Sigmoid colon (tissue), 7 donors: ENCODE data around the gene KRTAP9-2. TPM values are rescaled to one million over a fixed set of nuclear protein-coding genes. Genes with fewer than 3 reads are reported as not detected.

Experiments used
- DNase-seq: peaks from one replicate; pipeline ENCODE4 v3.0.0-alpha.2; 2019
- H3K27ac ChIP-seq, 4 donors: fragments of 200-600 bp; sonication (generic); one replicate each; pipeline ENCODE4 v1.5.1; 2016 to 2019; ENCODE audit warnings: mild to moderate bottlenecking in 1 of 4
- H3K27me3 ChIP-seq, 3 donors: fragments of 200-600 bp; sonication (generic); one replicate each; pipeline ENCODE4 v1.5.1; 2019; ENCODE audit warnings: mild to moderate bottlenecking in 1 of 3
- H3K36me3 ChIP-seq, 4 donors: fragments of 200-600 bp; sonication (generic); one replicate each; pipeline ENCODE4 v1.5.1; 2016 to 2019
- H3K4me1 ChIP-seq, 4 donors: fragments of 200-600 bp; sonication (generic); one replicate each; pipeline ENCODE4 v1.5.1; 2017 to 2019
- H3K4me3 ChIP-seq, 4 donors: fragments of 200-600 bp; sonication (generic); one replicate each; pipeline ENCODE4 v1.5.1; 2017 to 2019; ENCODE audit warnings: mild to moderate bottlenecking in 2 of 4, moderate library complexity in 1 of 4
- H3K9me3 ChIP-seq, 4 donors: fragments of 200-600 bp in 3 of 4; sonication (generic) in 3 of 4; one replicate each; pipeline versions ENCODE4 v1.5.1 to v1.6.1; 2013 to 2019
- CTCF ChIP-seq, 4 experiments: fragments of 450-650 bp in 3 of 4; fragments of 200-600 bp in 1 of 4; IDR thresholded peaks; one replicate each; pipeline ENCODE4 v1.5.1; 2016 to 2019; ENCODE audit warnings: antibody characterized with exemption in 4 of 4, mild to moderate bottlenecking in 3 of 4, moderate library complexity in 2 of 4
- EP300 ChIP-seq, 4 donors: sonication (generic); formaldehyde crosslinking; IDR thresholded peaks; one replicate each; pipeline ENCODE4 v1.6.1; 2017; ENCODE audit warnings: antibody characterized with exemption in 4 of 4
- POLR2A ChIP-seq, 2 donors: fragments of 450-650 bp; IDR thresholded peaks; one replicate each; pipeline ENCODE4 v1.6.1; 2016; ENCODE audit warnings: antibody characterized with exemption in 2 of 2, mild to moderate bottlenecking in 2 of 2, moderate library complexity in 2 of 2
- POLR2AphosphoS5 ChIP-seq, 4 donors: sonication (generic); formaldehyde crosslinking; IDR thresholded peaks; one replicate each; pipeline ENCODE4 v1.6.1; 2017; ENCODE audit warnings: antibody characterized with exemption in 4 of 4
- WGBS, 2 donors: extraction: QIAGEN DNeasy Blood & Tissue Kit; methylation state at CpG; one replicate each; pipeline ENCODE4 v1.1.7; 2013; 5-methylcytosine and 5-hydroxymethylcytosine counted together
- intact Hi-C: fragments of 100-400 bp; cut with DNase I; formaldehyde crosslinking; loops from one replicate; pipeline ENCODE4 v1.15.1; 2023
- polyA plus RNA-seq, 3 donors: library from polyadenylated mRNA; stranded (reverse); fragments of 200-250 nt; gene quantifications; one replicate each; pipeline ENCODE4 v1.2.3, GENCODE V29; 2013
- total RNA-seq, 4 donors: library from RNA; depleted of rRNA; stranded (reverse); fragments of >200 nt; gene quantifications; one replicate each; pipeline ENCODE4 v1.1.0, GENCODE V29; 2016
- donor health status: healthy with polysubstance abuse.
- donor health status: Bipolar disorder and iron deficiency.
- donor health status: healthy.

The KRTAP9-2 gene
- total and polyA plus RNA-seq, 7 donors: not detected

GRCh38 chr17:41196068-41196467, 30.4 kb upstream of the KRTAP9-2 start:
- intact Hi-C loops: no loop called here
- no peak overlapping the region for H3K4me3 ChIP-seq
- H3K27ac ChIP-seq: no peak overlapping the region
- H3K9me3 ChIP-seq: no peaks in the 10 kb centered on the region
- 22 to 37% methylated on average over 1 of the region's 1 CpG for WGBS, 2 donors
- no peaks in the 10 kb centered on the region for H3K27me3 ChIP-seq
- H3K36me3 ChIP-seq: no peaks in the 10 kb centered on the region
- TF ChIP-seq CTCF (IDR thresholded peaks at IDR 0.05) (no peak), EP300 (IDR thresholded peaks at IDR 0.05) (no peak), POLR2A (IDR thresholded peaks at IDR 0.05) (no peak), POLR2AphosphoS5 (IDR thresholded peaks at IDR 0.05) (no peak)
- H3K4me1 ChIP-seq: no peaks in the 10 kb centered on the region
- no peak for DNase-seq

DNA sequence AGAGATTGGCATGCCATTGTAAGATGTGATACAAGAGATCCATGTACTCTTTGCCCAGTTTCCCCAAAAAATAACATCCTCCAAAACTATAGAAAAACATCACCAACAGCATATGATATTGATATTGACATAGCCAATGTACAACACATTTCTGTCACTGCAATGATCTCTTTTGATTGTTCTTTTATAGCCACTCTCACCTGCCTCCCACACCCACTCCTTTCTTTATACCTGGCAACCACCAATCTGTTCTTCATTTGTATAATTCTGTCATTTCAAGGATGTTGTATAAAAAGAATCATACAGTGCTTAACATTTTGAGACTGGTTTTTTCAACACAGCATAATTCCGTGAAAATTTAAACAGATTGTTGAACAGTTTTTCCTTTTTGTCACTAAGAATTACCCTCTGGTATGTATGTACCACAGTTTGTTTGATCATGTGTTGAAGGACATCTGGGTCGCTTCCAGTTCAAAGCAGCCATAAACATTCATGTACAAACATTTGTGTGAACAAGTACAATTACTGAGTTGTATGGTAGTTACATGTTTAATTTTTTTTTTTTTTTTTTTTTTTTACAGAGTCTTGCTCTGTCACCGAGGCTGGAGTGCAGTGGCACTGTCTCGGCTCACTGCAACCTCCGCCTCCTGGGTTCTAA, 26.9 kb upstream of the KRTAP9-2 start:
- no peak for DNase-seq
- intact Hi-C loops: no loop called here
- H3K4me1 ChIP-seq: no peaks in the 10 kb centered on the region
- no peaks in the 10 kb centered on the region for H3K9me3 ChIP-seq
- H3K27me3 ChIP-seq: no peaks in the 10 kb centered on the region
- no peak overlapping the region for H3K4me3 ChIP-seq
- WGBS, 2 donors: 11 to 56% methylated on average over 5 of the region's 5 CpGs
- no peak overlapping the region for H3K27ac ChIP-seq
- H3K36me3 ChIP-seq: no peaks in the 10 kb centered on the region
- TF ChIP-seq POLR2A (IDR thresholded peaks at IDR 0.05) (no peak), EP300 (IDR thresholded peaks at IDR 0.05) (no peak), POLR2AphosphoS5 (IDR thresholded peaks at IDR 0.05) (no peak), CTCF (IDR thresholded peaks at IDR 0.05) (no peak)

GRCh38 chr17:41211845-41212466, 14.5 kb upstream of the KRTAP9-2 start:
- intact Hi-C loops: no loop called here
- Histone ChIP-seq H3K4me3 (no peak overlapping the region), H3K4me1 (no peaks in the 10 kb centered on the region), H3K27me3 (peaks cover 0 to 4% (median 4%) of the 10 kb centered on the region in 3 donors), H3K9me3 (no peaks in the 10 kb centered on the region), H3K36me3 (no peaks in the 10 kb centered on the region), H3K27ac (no peak overlapping the region)
- no peak for TF ChIP-seq EP300 (IDR thresholded peaks at IDR 0.05)
- no peak for TF ChIP-seq CTCF (IDR thresholded peaks at IDR 0.05)
- no peak for TF ChIP-seq POLR2A (IDR thresholded peaks at IDR 0.05)
- no peak for TF ChIP-seq POLR2AphosphoS5 (IDR thresholded peaks at IDR 0.05)
- no peak for DNase-seq
- 11 to 39% methylated on average over 1 of the region's 1 CpG for WGBS, 2 donors

GRCh38 chr17:41212524-41213169, 13.8 kb upstream of the KRTAP9-2 start:
- H3K4me1 ChIP-seq: no peaks in the 10 kb centered on the region
- peaks cover 0 to 4% (median 4%) of the 10 kb centered on the region in 3 donors for H3K27me3 ChIP-seq
- H3K9me3 ChIP-seq: no peaks in the 10 kb centered on the region
- WGBS, 2 donors: 51 to 77% methylated on average over 7 of the region's 7 CpGs
- intact Hi-C loops: no loop called here
- H3K27ac ChIP-seq: no peak overlapping the region
- DNase-seq: no peak
- no peak overlapping the region for H3K4me3 ChIP-seq
- no peaks in the 10 kb centered on the region for H3K36me3 ChIP-seq
- TF ChIP-seq EP300 (IDR thresholded peaks at IDR 0.05): no peak

DNA sequence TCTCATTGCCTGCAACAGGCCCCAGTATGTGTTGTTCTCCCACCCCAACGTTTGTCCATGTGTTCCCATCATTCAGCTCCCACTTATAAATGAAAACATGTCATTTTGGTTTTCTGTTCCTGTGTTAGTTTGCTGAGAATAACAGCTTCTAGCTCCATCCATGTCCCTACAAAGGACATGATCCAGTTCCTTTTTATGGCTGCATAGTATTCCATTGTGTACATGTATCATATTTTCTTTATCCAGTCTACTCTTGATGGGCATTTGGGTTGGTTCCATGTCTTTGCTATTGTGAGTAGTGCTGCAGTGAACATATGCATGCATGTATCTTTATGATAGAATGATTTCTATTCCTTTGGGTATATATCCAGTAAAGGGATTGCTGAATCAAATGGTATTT, 10.8 kb upstream of the KRTAP9-2 start:
- H3K4me3 ChIP-seq: no peak overlapping the region
- no peak overlapping the region for H3K27ac ChIP-seq
- no peaks in the 10 kb centered on the region for H3K36me3 ChIP-seq
- TF ChIP-seq CTCF (IDR thresholded peaks at IDR 0.05) (no peak), POLR2A (IDR thresholded peaks at IDR 0.05) (no peak)
- intact Hi-C loops: no loop called here
- H3K9me3 ChIP-seq: no peaks in the 10 kb centered on the region
- DNase-seq: no peak
- H3K4me1 ChIP-seq: no peaks in the 10 kb centered on the region
- WGBS, 2 donors: 80 to 82% methylated on average over 1 of the region's 1 CpG
- peaks cover 0 to 4% (median 4%) of the 10 kb centered on the region in 3 donors for H3K27me3 ChIP-seq
